ENCODE results near the gene LMTK2. TPM values are rescaled to one million over a fixed set of nuclear protein-coding genes. Genes with fewer than 3 reads are reported as not detected.

Gene LMTK2
- total and polyA plus RNA-seq, 8 donors, result 13.4 to 28.2 (median 16.6) TPM

- no peaks in the 10 kb centered on the region for H3K27me3 ChIP-seq
- no peak overlapping the region for H3K27ac ChIP-seq
- H3K4me3 ChIP-seq, result no peak overlapping the region
- peaks cover 0 to 1% of the 10 kb centered on the region in 2 donors for H3K36me3 ChIP-seq
- H3K9me3 ChIP-seq, result no peaks in the 10 kb centered on the region
- peaks cover 7 to 10% of the 10 kb centered on the region in 2 donors for H3K4me1 ChIP-seq
- ATAC-seq (peak; percentile 74), DNase-seq (peak in 3 of 4 donors; percentile 41 to 89 (median 61))
- intact Hi-C loops (cut with DNase I), result loop anchor here (2.0 to 10.0 kb wide), 3 partner anchors 61 to 144 kb away; no protein-coding TSS in a partner anchor
- peak; percentile 57 to 58 for TF ChIP-seq CTCF (IDR thresholded peaks at IDR 0.05)
Measured at GRCh38 chr7:98165827-98166667, 59.4 kb downstream of the LMTK2 start.

GRCh38 chr7:98166668-98166970 is 60.0 kb downstream of the LMTK2 start:
- intact Hi-C loops (cut with DNase I), result loop anchor here (2.0 to 10.0 kb wide), 3 partner anchors 62 to 144 kb away; no protein-coding TSS in a partner anchor
- peaks cover 0 to 7% of the 10 kb centered on the region in 2 donors for H3K36me3 ChIP-seq
- no peaks in the 10 kb centered on the region for H3K9me3 ChIP-seq
- no peak for ATAC-seq
- peaks cover 7 to 10% of the 10 kb centered on the region in 2 donors for H3K4me1 ChIP-seq
- H3K27me3 ChIP-seq, result no peaks in the 10 kb centered on the region
- no peak for DNase-seq
- TF ChIP-seq CTCF (IDR thresholded peaks at IDR 0.05), result no peak
- no peak overlapping the region for H3K4me3 ChIP-seq
- no peak overlapping the region for H3K27ac ChIP-seq

- TF ChIP-seq CTCF (IDR thresholded peaks at IDR 0.05), result no peak
- intact Hi-C loops (cut with DNase I), result loop anchor here (2.0 to 10.0 kb wide), 3 partner anchors 63 to 145 kb away; no protein-coding TSS in a partner anchor
- ATAC-seq (no peak), DNase-seq (no peak)
- peaks cover 7 to 11% of the 10 kb centered on the region in 2 donors for H3K4me1 ChIP-seq
- H3K36me3 ChIP-seq, result peaks cover 0 to 17% of the 10 kb centered on the region in 2 donors
- H3K27me3 ChIP-seq, result no peaks in the 10 kb centered on the region
- no peak overlapping the region for H3K4me3 ChIP-seq
- H3K9me3 ChIP-seq, result no peaks in the 10 kb centered on the region
- H3K27ac ChIP-seq, result no peak overlapping the region
Measured at GRCh38 chr7:98167653-98168052, 61.0 kb downstream of the LMTK2 start.

GRCh38 chr7:98168181-98168903 is 61.7 kb downstream of the LMTK2 start:
- Histone ChIP-seq H3K27me3 (no peaks in the 10 kb centered on the region), H3K27ac (no peak overlapping the region), H3K4me1 (peaks cover 7 to 11% of the 10 kb centered on the region in 2 donors), H3K9me3 (no peaks in the 10 kb centered on the region), H3K4me3 (no peak overlapping the region), H3K36me3 (peaks cover 0 to 22% of the 10 kb centered on the region in 2 donors)
- ATAC-seq (peak; percentile 83), DNase-seq (peak in 1 of 4 donors; percentile 76)
- intact Hi-C loops (cut with DNase I), result loop anchor here (5.0 to 10.0 kb wide), 2 partner anchors 144 to 146 kb away; no protein-coding TSS in a partner anchor
- peak; percentile 71 to 79 for TF ChIP-seq CTCF (IDR thresholded peaks at IDR 0.05)

All from left lung (tissue), 10 donors.